Tibial artery (tissue), 4 donors: ENCODE results near the gene RNF43.

ENCODE experiments used
- DNase-seq, 2 donors: peaks; one replicate each; pipeline ENCODE4 v3.0.0-alpha.2; 2019
- H3K27ac ChIP-seq, 2 donors: fragments of 200-600 bp; sonication (generic) in 1 of 2; 1 replicate in 1 of 2; 2 replicates in 1 of 2; pipeline ENCODE4 v1.5.1; 2018 to 2019; ENCODE audit warnings: mild to moderate bottlenecking in 1 of 2
- H3K27me3 ChIP-seq, 2 donors: fragments of 200-600 bp; sonication (generic) in 1 of 2; one replicate each; pipeline versions ENCODE4 v1.5.1 to v1.6.0; 2016 to 2019
- H3K36me3 ChIP-seq, 3 donors: fragments of 200-600 bp; sonication (generic) in 2 of 3; one replicate each; pipeline ENCODE4 v1.5.1; 2016 to 2019; ENCODE audit warnings: mild to moderate bottlenecking in 2 of 3
- H3K4me1 ChIP-seq, 4 donors: fragments of 200-600 bp; sonication (generic) in 2 of 4; 1 replicate in 3 of 4; 2 replicates in 1 of 4; pipeline ENCODE4 v1.5.1; 2016 to 2019
- H3K4me3 ChIP-seq, 2 donors: fragments of 200-600 bp; sonication (generic) in 1 of 2; 1 replicate in 1 of 2; 2 replicates in 1 of 2; pipeline ENCODE4 v1.5.1; 2018 to 2019; ENCODE audit warnings: mild to moderate bottlenecking in 2 of 2
- H3K9me3 ChIP-seq, 3 donors: fragments of 200-600 bp; sonication (generic) in 1 of 3; one replicate each; pipeline ENCODE4 v1.5.1; 2016 to 2019
- CTCF ChIP-seq, 2 experiments: fragments of 200-600 bp in 1 of 2; fragments of 450-650 bp in 1 of 2; IDR thresholded peaks; one replicate each; pipeline ENCODE4 v1.5.1; 2017 to 2019; ENCODE audit warnings: antibody characterized with exemption in 2 of 2, mild to moderate bottlenecking in 1 of 2, moderate library complexity in 1 of 2
- intact Hi-C: fragments of 100-400 bp; cut with DNase I; formaldehyde crosslinking; loops from one replicate; pipeline ENCODE4 v1.15.0; 2023; ENCODE audit warnings: low total_unique reads

Gene RNF43

GRCh38 chr17:58371300-58371950, 45.9 kb downstream of the RNF43 start:
- Histone ChIP-seq H3K27ac (no peak overlapping the region), H3K9me3 (no peaks in the 10 kb centered on the region), H3K4me3 (no peak overlapping the region), H3K4me1 (no peaks in the 10 kb centered on the region), H3K36me3 (no peaks in the 10 kb centered on the region), H3K27me3 (no peaks in the 10 kb centered on the region)
- intact Hi-C loops = no loop called here
- TF ChIP-seq CTCF (IDR thresholded peaks at IDR 0.05) = no peak
- DNase-seq = no peak

- Histone ChIP-seq H3K27ac (no peak overlapping the region), H3K4me3 (no peak overlapping the region), H3K4me1 (no peaks in the 10 kb centered on the region), H3K27me3 (no peaks in the 10 kb centered on the region), H3K9me3 (no peaks in the 10 kb centered on the region), H3K36me3 (no peaks in the 10 kb centered on the region)
- no peak for TF ChIP-seq CTCF (IDR thresholded peaks at IDR 0.05)
- intact Hi-C loops = no loop called here
- DNase-seq = no peak
These were observed 46.6 kb downstream of the RNF43 start for GRCh38 chr17:58370716-58371115.

- TF ChIP-seq CTCF (IDR thresholded peaks at IDR 0.05) = no peak
- no peak overlapping the region for H3K27ac ChIP-seq
- DNase-seq = no peak
- no peaks in the 10 kb centered on the region for H3K27me3 ChIP-seq
- no peaks in the 10 kb centered on the region for H3K4me1 ChIP-seq
- no peak overlapping the region for H3K4me3 ChIP-seq
- no peaks in the 10 kb centered on the region for H3K36me3 ChIP-seq
- intact Hi-C loops = no loop called here
- H3K9me3 ChIP-seq = no peaks in the 10 kb centered on the region
These were observed 47.0 kb downstream of the RNF43 start for GRCh38 chr17:58370309-58370708.

GRCh38 chr17:58369214-58370031, 47.9 kb downstream of the RNF43 start:
- Histone ChIP-seq H3K4me1 (peaks cover 0 to 3% (median 0%) of the 10 kb centered on the region in 4 donors), H3K27ac (no peak overlapping the region), H3K4me3 (no peak overlapping the region), H3K36me3 (no peaks in the 10 kb centered on the region), H3K27me3 (peaks cover 0 to 2% of the 10 kb centered on the region in 2 donors), H3K9me3 (no peaks in the 10 kb centered on the region)
- no peak for TF ChIP-seq CTCF (IDR thresholded peaks at IDR 0.05)
- intact Hi-C loops = no loop called here
- no peak for DNase-seq

- Histone ChIP-seq H3K36me3 (no peaks in the 10 kb centered on the region), H3K9me3 (no peaks in the 10 kb centered on the region), H3K4me1 (peaks cover 0 to 6% (median 0%) of the 10 kb centered on the region in 4 donors), H3K4me3 (no peak overlapping the region), H3K27me3 (peaks cover 0 to 8% of the 10 kb centered on the region in 2 donors), H3K27ac (no peak overlapping the region)
- no peak for DNase-seq
- intact Hi-C loops = no loop called here
- TF ChIP-seq CTCF (IDR thresholded peaks at IDR 0.05) = no peak
These were observed 48.5 kb downstream of the RNF43 start for GRCh38 chr17:58368860-58369213.
